C4-2B (cell line): Measurements from ENCODE around the gene SHKBP1.

ENCODE experiments used
- H3K27ac ChIP-seq: fragments of 450-650 bp; 2 replicates; pipeline ENCODE4 v1.5.1; 2017
- CTCF ChIP-seq: fragments of 450-650 bp; conservative IDR thresholded peaks from 2 replicates; pipeline ENCODE4 v1.5.1; 2017; ENCODE audit warnings: mild to moderate bottlenecking
- ZFX ChIP-seq: fragments of 450-650 bp; IDR thresholded peaks from 2 replicates; pipeline ENCODE4 v1.6.1; 2017

The SHKBP1 gene

GRCh38 chr19:40550951-40551350 lies 25.7 kb upstream of the SHKBP1 start:
- TF ChIP-seq CTCF (no peak), ZFX (no peak)
- H3K27ac ChIP-seq: no peak overlapping the region

GRCh38 chr19:40552848-40553247 lies 23.8 kb upstream of the SHKBP1 start:
- no peak for TF ChIP-seq ZFX
- no peak for TF ChIP-seq CTCF
- H3K27ac ChIP-seq: no peak overlapping the region

- TF ChIP-seq ZFX (no peak), CTCF (no peak)
- H3K27ac ChIP-seq: no peak overlapping the region
Observed at GRCh38 chr19:40553885-40554857, 22.5 kb upstream of the SHKBP1 start.

GRCh38 chr19:40555978-40556689 lies 20.5 kb upstream of the SHKBP1 start:
- TF ChIP-seq CTCF: no peak
- TF ChIP-seq ZFX: no peak

GRCh38 chr19:40556953-40557530 lies 19.6 kb upstream of the SHKBP1 start:
- no peak overlapping the region for H3K27ac ChIP-seq

More at GRCh38 chr19:40555978-40556689, 20.5 kb upstream of the SHKBP1 start:
- no peak overlapping the region for H3K27ac ChIP-seq

GRCh38 chr19:40559394-40559793 lies 17.3 kb upstream of the SHKBP1 start:
- TF ChIP-seq ZFX: no peak
- TF ChIP-seq CTCF: no peak
- no peak overlapping the region for H3K27ac ChIP-seq

More at GRCh38 chr19:40556953-40557530, 19.6 kb upstream of the SHKBP1 start:
- TF ChIP-seq CTCF: no peak
- no peak for TF ChIP-seq ZFX

GRCh38 chr19:40560092-40560507 lies 16.6 kb upstream of the SHKBP1 start:
- no peak overlapping the region for H3K27ac ChIP-seq
- TF ChIP-seq CTCF: no peak
- no peak for TF ChIP-seq ZFX
